Measurements from ENCODE around the gene FAM186B. TPM values are rescaled to one million over a fixed set of nuclear protein-coding genes. Genes with fewer than 3 reads are reported as not detected.

Gene FAM186B
- polyA plus RNA-seq, 3 donors: not detected

DNA sequence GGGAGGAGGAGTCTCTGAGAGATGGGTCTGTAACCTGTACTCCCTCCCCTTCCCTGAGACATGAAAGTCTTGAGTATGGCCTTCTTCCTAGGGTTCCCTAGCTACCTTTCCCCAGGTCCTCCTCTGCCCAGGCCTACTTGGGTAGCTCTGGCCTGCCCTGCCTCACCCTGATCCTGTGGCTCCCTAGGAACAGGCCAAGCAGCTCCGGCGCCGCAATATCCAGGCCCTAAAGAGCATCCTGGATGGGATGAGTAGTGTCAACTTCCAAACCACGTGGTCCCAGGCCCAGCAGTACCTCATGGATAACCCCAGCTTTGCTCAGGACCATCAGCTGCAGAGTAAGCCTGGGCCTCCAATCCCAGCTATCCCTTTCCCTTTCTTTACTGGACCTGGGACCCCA lies 30.2 kb upstream of the FAM186B start:
- no peaks in the 10 kb centered on the region for H4K20me1 ChIP-seq (ENCODE audit: insufficient read depth, low read length)
- H3K4me2 ChIP-seq (replicated peaks; ENCODE audit: extremely low read depth, low read length, poor library complexity, severe bottlenecking): no peak overlapping the region
- intact Hi-C loops (cut with micrococcal nuclease): loop anchor here in 1 of 2 donors (2.0 to 10.0 kb wide), 2 partner anchors 25 to 199 kb away; no protein-coding TSS in a partner anchor

DNA sequence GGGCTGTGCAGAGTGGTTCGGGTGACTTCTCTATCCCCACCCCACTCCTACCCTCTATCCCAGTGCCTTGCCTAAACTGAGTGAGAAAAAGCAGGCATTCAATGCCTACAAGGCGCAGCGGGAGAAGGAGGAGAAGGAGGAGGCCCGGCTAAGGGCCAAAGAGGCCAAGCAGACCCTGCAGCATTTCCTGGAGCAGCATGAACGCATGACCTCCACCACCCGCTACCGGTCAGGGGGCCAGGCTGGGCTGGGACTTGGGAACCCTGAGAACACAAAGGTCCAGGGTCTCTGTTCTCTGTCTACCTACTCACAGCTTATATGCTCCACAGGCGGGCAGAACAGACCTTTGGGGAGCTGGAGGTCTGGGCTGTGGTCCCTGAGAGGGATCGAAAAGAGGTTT lies 29.6 kb upstream of the FAM186B start:
- H3K27ac ChIP-seq (ENCODE audit: low read depth in 1 of 2, low read length in 2 of 2): no peak overlapping the region

More for the DNA sequence above, 30.2 kb upstream of the FAM186B start:
- Histone ChIP-seq H3K9me3 (replicated peaks in 1 of 2; ENCODE audit: control insufficient read depth in 1 of 2, insufficient read depth in 1 of 2, low read length in 2 of 2) (no peaks in the 10 kb centered on the region), H3K9ac (ENCODE audit: insufficient read depth, low read length, poor library complexity, severe bottlenecking) (no peak overlapping the region), H3K27me3 (ENCODE audit: control insufficient read depth in 2 of 2, insufficient read depth in 2 of 2, low read length in 2 of 2) (no peaks in the 10 kb centered on the region), H3K79me2 (ENCODE audit: insufficient read depth, low read length) (no peaks in the 10 kb centered on the region), H2AFZ (ENCODE audit: insufficient read depth, low read depth, low read length, poor library complexity, severe bottlenecking) (no peak overlapping the region), H3K4me3 (replicated peaks in 1 of 3; ENCODE audit: low read depth in 2 of 3, low read length in 3 of 3) (no peak overlapping the region), H3K36me3 (replicated peaks in 1 of 2; ENCODE audit: control insufficient read depth in 1 of 2, insufficient read depth in 2 of 2, low read length in 2 of 2) (no peaks in the 10 kb centered on the region), H3K4me1 (ENCODE audit: control insufficient read depth in 1 of 2, insufficient read depth in 2 of 2, low read length in 2 of 2) (no peaks in the 10 kb centered on the region), H3K27ac (ENCODE audit: low read depth in 1 of 2, low read length in 2 of 2) (no peak overlapping the region)
- DNase-seq: no peak
- H3K4me3 Mint-ChIP-seq: no peak overlapping the region
- TF ChIP-seq, protein P1, sequence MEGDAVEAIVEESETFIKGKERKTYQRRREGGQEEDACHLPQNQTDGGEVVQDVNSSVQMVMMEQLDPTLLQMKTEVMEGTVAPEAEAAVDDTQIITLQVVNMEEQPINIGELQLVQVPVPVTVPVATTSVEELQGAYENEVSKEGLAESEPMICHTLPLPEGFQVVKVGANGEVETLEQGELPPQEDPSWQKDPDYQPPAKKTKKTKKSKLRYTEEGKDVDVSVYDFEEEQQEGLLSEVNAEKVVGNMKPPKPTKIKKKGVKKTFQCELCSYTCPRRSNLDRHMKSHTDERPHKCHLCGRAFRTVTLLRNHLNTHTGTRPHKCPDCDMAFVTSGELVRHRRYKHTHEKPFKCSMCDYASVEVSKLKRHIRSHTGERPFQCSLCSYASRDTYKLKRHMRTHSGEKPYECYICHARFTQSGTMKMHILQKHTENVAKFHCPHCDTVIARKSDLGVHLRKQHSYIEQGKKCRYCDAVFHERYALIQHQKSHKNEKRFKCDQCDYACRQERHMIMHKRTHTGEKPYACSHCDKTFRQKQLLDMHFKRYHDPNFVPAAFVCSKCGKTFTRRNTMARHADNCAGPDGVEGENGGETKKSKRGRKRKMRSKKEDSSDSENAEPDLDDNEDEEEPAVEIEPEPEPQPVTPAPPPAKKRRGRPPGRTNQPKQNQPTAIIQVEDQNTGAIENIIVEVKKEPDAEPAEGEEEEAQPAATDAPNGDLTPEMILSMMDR (IDR thresholded peaks at IDR 0.05): no peak
- 95% methylated on average over 4 of the region's 4 CpGs for WGBS (ENCODE audit: insufficient coverage)
- no peaks in the 10 kb centered on the region for H3K36me3 Mint-ChIP-seq
- H3K27me3 Mint-ChIP-seq (ENCODE audit: low read depth in 3 of 3): peaks cover 2 to 6% (median 3%) of the 10 kb centered on the region in 3 donors
- no peaks in the 10 kb centered on the region for H3K9me3 Mint-ChIP-seq
- H3K4me1 Mint-ChIP-seq: peaks cover 7% of the 10 kb centered on the region
- H3K27ac Mint-ChIP-seq: no peak overlapping the region

More for the DNA sequence above, 29.6 kb upstream of the FAM186B start:
- H4K20me1 ChIP-seq (ENCODE audit: insufficient read depth, low read length): no peaks in the 10 kb centered on the region
- no peaks in the 10 kb centered on the region for H3K27me3 ChIP-seq (ENCODE audit: control insufficient read depth in 2 of 2, insufficient read depth in 2 of 2, low read length in 2 of 2)
- no peak for DNase-seq
- H3K4me3 ChIP-seq (replicated peaks in 1 of 3; ENCODE audit: low read depth in 2 of 3, low read length in 3 of 3): no peak overlapping the region
- WGBS (ENCODE audit: insufficient coverage): 88% methylated on average over 6 of the region's 9 CpGs
- H3K27me3 Mint-ChIP-seq (ENCODE audit: low read depth in 3 of 3): peaks cover 2 to 6% (median 3%) of the 10 kb centered on the region in 3 donors
- no peaks in the 10 kb centered on the region for H3K9me3 Mint-ChIP-seq
- H3K4me2 ChIP-seq (replicated peaks; ENCODE audit: extremely low read depth, low read length, poor library complexity, severe bottlenecking): no peak overlapping the region
- TF ChIP-seq, protein P1 (IDR thresholded peaks at IDR 0.05): no peak
- H3K9me3 ChIP-seq (replicated peaks in 1 of 2; ENCODE audit: control insufficient read depth in 1 of 2, insufficient read depth in 1 of 2, low read length in 2 of 2): no peaks in the 10 kb centered on the region
- H3K4me1 ChIP-seq (ENCODE audit: control insufficient read depth in 1 of 2, insufficient read depth in 2 of 2, low read length in 2 of 2): no peaks in the 10 kb centered on the region
- H3K36me3 ChIP-seq (replicated peaks in 1 of 2; ENCODE audit: control insufficient read depth in 1 of 2, insufficient read depth in 2 of 2, low read length in 2 of 2): no peaks in the 10 kb centered on the region
- no peak overlapping the region for H3K27ac Mint-ChIP-seq
- no peak overlapping the region for H2AFZ ChIP-seq (ENCODE audit: insufficient read depth, low read depth, low read length, poor library complexity, severe bottlenecking)
- no peak overlapping the region for H3K4me3 Mint-ChIP-seq
- no peaks in the 10 kb centered on the region for H3K79me2 ChIP-seq (ENCODE audit: insufficient read depth, low read length)
- intact Hi-C loops (cut with micrococcal nuclease): loop anchor here in 1 of 2 donors (2.0 to 10.0 kb wide), 2 partner anchors 24 to 200 kb away; no protein-coding TSS in a partner anchor
- H3K36me3 Mint-ChIP-seq: no peaks in the 10 kb centered on the region
- peaks cover 7% of the 10 kb centered on the region for H3K4me1 Mint-ChIP-seq
- no peak overlapping the region for H3K9ac ChIP-seq (ENCODE audit: insufficient read depth, low read length, poor library complexity, severe bottlenecking)

Measured in CD14-positive monocyte (primary cell).